GM18508 (cell line): ENCODE data around the gene PDE9A.
"Not testable (repeated sequence)": the region's sequence is repeated elsewhere in the genome, so short reads cannot be mapped to it uniquely, and the experiment has no call there.

ENCODE experiments used
- ATAC-seq: cut with Tn5 transposase; IDR thresholded peaks from one replicate; pipeline ENCODE4 v1.9.1; 2021; ENCODE audit warnings: moderate number of reproducible peaks; ENCODE audit not compliant: insufficient read depth, unreplicated experiment

Gene PDE9A

DNA sequence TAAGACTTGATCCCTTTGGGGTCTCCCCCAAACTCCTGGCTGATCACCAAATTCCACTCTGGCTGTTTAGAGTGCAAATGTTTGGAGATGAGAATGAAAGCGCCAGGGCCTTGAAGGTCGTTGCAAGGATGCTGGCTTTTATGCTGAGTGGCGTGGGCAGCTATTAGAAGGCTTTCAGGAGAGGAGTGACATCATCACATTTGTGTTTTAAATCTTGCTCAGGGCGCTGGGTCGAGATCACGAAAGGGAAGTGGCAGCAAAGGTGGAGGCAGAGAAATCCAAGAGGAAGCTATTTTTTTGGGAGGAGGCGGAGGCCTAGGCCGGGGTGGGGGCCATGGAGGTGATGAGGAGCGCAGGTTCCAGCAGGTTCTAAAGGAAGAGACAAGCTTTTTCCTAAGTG, 49.3 kb downstream of the PDE9A start:
- no peak for ATAC-seq

DNA sequence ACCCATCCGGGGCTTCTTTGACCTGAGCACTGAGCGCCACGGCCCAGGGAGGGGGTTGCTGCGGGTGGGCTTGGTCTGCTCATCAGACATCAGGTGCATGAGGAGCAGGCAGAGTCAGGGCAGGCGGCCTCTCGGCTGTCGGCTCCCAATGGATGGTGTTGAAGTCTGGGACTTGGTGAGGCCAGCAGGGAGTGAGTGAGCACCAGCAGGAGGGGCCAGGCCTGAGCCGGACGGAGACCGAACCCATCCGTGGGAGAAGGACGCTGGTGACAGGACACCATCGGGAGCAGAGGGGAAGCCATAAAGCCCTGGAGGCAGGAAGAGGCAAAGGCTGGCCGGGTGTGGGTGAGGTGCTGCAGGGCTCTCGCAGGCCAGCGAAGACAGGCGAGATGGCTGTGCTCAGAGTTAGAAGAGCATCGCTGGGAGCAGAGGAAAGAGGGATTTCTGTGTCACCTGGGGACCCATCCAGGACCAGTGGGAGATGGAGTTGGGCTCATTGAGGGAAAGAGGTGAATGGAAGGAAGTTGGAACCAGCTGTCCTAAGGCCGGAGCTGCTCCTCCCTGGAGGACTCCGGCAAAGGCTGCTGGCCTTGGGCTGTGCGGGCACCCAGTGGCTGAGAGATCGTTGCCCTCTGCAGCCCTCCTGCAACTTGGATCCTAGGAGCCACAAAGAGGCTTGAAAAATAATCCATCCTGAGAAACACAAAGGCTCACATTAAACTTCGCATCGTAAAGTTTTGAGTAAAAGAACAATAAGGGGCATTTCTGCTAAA, 49.9 kb downstream of the PDE9A start:
- no peak for ATAC-seq

DNA sequence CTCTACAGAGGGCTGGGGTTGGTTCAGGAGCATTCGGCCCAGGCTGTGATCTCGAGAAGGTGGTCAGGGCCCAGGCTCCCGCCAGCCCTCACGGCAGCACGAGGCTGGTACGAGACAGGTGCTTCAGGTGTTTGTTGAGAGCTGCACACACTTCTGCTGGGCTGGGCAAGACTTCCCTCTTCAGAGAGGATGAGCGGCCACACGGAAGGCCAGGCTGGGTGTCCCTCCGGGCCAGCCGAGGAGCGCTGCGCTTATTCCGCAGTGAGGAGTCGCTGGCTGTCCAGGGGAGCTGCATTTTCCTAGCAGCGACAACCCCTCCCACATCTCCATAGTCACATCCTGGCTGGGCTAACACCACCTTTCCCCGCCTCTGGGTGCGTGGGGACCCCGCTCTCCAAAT, 50.5 kb downstream of the PDE9A start:
- no peak for ATAC-seq

DNA sequence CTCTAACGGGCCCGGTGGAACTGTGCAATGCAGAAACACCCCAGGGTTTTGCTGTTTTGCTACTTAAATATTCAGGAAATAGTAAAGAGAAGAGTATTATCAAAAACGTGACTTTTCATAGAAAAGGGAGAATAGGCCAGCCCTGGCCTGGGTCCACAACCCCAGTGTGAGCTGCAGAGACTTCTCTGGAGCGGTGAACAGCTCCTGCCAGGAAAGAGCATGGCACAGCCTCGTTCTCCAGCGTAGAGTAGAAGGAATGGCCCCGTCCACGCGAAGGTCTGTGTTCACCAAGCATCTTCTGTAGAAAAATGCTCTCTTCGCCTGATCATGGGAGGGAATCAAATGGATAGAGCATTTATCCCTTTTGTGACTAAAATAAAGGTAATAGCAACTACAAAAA, 51.4 kb downstream of the PDE9A start:
- ATAC-seq: no peak

DNA sequence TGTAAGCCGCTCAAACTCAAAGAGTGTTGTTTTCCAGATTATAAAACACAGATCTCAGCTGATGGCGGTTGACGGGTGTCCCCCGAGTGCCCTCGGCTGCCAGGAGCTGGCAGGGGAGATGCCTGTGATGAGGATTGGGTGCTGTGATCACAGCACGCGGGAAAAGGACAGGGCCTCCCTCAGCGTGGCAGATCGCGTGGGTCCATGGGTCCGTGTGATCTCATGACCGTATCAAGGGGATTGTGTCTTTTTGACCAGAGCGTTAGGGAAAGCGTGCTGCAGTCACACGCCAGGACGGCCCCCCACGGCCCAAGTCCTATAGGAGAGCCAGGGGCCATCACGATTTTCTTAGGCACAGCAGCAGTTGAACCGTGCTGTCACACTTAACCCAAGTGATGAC, 51.9 kb downstream of the PDE9A start:
- ATAC-seq: no peak

DNA sequence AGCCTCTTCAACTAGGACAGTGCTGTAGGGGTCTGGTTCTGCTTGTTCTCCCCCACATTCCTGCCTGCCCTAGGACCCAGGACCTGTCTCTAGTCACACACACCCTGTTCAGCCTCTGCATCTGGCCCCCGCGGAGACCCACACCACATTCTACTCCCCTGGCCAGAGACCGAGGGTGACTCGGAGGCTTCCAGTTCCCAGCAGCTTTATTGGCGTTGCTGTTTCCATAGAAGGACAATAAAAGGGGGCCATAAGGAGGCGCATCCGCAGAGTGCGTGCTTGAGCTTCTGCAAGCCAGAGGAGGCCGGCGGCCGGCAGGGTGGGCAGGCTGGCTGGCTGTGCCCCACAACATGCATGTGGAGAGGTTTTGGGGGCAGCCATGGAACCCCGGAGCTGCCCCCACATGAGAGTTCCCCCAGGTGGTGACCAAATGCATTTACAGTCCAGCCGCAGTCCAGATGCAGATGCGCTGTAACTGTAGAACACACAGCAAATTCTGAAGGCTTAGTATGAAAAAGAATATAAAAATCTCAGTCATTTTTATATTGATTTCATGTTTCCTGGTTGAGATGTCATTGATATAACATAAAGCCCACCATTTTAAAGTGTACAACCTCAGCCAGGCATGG, 52.4 kb downstream of the PDE9A start:
- no peak for ATAC-seq

DNA sequence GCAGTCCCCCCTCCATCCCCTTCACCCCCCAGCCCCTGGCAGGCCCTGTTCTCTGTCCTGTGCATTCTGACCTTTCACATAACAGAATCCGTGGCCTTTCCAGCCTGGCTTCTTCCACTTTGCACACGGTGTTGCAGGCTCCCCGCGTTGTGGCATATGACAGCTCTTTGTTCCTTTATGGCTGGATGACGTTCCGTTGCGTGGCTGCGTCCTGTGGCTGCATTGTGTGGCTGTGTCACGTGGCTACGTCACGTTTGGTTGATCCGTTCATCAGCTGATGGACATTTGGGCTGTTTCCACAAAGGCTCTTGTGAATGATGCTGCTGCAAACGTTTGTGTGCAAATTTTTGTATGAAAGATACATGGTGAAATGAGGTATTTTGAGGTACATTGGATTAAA, 53.3 kb downstream of the PDE9A start:
- no peak for ATAC-seq

DNA sequence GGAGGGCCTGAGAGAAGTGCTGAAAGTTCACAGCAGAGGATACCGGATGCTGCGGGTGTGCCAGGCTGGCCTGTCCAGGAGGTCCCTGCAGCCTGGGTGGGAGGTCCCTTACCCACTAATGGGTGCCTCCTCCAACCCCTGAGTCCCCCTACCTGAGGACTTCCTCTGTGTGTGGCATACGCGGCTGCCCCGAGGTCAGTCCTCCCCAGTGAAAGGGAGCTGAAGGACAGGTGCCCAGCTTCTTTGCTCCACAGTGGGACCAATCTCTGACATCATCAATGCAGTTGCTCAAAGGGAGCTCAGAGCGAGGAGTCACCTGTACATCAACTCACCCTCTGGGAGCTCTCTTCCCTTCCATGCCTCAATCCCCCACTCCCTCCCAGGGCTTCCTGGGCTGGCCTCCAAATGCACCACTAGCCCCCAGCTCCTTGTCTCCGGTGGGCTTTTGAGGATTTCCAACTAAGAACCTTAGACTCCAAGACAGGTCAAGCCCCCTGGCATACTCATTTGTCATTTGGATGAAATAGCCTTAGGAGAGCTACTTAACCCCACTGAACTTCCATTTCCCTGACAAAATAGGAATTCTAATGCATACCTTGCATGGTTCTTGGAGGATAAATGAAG, 53.9 kb downstream of the PDE9A start:
- ATAC-seq: no peak

DNA sequence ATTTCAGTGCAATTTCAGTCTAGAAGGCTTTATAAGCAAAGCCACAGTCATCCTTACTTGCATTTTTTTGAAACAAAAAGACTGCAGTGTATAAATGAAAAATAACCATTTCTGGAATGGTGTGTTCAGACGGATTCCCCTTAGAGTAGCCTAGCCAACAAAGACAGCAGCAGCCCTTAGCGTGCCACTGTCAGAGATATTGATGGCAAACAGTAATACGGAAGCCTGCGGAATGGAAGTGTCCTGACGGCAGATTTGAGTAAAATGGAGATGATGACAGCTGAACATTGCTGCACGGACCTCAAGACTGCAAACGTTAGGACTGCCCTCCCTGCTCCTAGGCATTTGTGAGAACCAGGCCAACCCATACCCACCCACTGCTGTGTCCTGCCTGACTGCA, 54.7 kb downstream of the PDE9A start:
- ATAC-seq: no peak

DNA sequence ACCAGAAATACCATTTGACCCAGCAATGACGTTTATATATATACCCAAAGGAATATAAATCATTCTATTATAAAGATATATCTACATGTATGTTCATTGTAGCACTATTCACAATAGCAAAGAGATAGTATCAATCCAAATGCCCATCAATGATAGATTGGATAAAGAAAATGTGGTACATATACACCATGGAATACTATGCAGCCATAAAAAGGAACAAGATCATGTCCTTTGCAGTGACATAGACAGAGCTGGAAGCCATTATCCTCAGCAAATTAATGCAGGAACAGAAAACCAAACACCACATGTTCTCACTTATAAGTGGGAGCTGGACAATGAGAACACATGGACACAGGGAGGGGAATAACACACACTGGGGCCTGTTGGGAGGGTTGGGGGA, 55.5 kb downstream of the PDE9A start:
- not testable (repeated sequence) for ATAC-seq

DNA sequence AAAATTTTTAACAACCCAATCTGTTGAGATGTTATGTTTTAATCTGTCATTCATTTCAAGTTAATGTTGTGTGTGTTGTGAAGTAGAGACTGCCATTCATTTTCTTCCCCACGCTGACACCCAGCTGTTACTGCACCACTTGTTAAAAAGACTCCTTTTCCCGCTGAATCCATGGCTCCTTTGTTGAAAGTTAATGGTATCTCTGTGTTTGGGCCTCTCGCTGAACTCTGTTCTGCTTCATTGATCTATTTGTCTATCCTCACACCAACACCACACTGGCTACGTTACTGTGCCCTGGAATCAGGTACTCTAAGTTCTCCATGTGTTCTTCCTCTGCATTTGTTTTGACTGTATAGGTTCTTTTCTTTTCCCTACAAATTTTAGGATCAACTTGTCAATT, 58.2 kb downstream of the PDE9A start:
- no peak for ATAC-seq

DNA sequence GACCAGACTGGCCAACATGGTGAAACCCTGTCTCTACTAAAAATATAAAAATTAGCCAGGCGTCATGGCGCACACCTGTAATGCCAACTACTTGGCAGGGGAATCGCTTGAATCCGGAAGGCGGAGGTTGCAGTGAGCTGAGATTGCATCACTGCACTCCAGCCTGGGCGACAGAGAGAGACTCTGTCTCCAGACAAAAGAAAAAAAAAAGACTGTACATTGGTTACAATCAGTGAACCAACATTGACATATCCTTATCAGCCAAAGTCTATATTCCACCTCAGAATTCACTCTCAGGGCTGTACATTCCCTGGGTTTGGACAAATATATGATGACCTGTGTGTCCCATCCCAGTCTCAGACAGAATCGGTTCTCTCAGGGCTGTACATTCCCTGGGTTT, 62.0 kb downstream of the PDE9A start:
- not testable (repeated sequence) for ATAC-seq

DNA sequence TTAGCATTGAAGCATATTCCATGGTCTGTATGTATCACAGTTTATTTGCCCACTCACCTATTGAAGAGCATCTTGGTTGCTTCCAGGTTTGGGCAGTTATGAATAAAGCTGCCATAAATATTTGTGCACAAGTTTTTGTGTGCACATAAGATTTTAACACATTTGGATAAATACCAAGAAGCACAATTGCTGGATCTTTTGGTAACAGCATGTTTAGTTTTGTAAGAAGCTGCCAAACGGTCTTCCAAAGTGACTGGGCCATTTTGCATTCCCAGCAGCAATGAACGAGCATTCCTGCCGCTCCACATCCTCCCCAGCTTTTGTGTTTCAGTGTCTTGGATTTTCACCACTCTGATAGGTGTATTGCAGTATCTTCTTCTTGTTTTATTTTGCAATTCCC, 62.7 kb downstream of the PDE9A start:
- ATAC-seq: no peak

DNA sequence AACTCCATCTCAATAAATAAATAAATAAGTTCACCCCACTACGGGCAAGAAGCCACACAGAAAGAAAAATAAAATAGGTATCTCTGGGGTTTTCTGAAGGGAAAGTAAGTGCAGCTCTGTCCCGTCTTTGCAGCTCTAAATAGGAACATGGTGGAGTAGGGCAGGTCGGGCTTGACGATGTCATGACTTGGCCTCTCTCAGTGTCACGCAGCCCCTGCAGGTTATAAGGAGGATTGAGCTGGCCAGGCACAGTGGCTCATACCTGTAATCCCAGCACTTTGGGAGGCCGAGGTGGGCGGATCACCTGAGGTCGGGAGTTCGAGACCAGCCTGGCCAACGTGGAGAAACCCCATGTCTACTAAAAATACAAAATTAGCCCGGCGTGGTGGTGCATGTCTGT, 67.1 kb downstream of the PDE9A start:
- ATAC-seq: not testable (repeated sequence)

DNA sequence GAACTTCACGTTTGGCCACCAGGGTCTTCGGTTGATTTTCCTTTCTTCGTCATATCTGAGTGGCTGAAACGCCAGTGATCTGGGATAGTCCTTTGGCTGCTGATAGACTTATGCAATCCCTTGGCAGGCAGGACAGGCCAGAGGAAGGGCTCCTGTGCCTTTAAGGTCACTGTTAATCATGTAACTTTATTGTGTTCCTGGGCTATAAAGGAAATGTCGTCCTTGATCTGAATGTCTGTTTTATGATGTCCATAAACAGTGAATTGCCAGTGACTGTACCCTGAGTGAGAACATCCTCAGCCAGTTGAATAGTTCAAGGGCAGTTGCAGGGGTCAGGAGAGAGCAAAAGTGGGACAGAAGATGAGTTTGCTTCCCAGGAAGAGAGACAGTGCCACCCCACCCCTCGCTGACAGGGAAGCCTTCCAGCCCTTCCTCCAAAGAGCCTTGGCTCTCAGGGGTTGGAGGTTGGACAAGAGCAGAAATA, 68.0 kb downstream of the PDE9A start:
- ATAC-seq: no peak

DNA sequence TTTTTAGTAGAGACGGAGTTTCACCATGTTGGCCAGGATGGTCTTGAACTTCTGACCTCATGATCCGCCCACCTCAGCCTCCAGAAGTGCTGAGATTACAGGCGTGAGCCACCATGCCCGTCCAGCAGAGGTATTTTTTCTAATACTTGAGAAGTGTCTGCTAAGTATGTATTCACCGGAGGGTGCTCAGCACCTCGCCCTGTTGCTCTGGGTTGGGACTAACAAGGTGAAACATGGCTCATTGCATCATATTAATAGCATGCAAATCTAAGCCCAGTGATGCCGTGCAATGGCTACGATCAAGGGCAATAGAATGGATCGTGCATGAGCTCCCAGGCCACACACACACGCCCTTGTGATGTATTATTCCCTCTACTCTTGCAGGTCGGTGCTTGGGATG, 68.7 kb downstream of the PDE9A start:
- ATAC-seq: no peak

DNA sequence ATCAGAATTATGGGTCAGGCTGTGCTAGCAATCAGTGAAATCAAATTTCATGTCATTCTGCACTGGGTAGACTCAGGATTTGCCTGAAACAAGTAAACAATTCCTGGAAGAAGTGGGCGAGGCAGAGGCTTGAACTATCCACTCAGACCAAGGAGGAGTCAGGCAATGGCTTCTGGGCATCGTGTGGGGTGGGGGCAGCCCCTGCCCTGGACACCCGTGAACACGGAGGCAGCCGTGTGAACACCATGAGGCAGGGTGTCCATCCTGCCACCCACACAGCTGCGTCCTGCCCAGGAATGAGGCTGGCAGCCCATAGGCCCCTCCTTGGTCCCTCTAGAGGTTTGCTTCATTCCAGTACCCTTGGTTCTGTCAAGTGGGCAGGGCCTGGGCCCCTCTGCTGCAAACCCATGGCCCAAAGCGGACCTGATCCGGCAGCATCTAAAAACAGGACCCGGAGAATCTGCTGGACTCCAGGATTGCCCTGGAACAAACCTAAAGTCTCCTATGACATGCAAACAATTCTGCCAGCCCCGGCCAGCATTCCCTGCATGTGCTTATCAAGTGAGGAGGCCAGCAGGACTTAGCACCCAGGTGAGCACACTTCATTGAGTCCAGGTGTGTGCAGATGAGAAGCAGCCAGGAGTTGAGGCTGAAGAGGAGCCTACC, 69.5 kb downstream of the PDE9A start:
- no peak for ATAC-seq

DNA sequence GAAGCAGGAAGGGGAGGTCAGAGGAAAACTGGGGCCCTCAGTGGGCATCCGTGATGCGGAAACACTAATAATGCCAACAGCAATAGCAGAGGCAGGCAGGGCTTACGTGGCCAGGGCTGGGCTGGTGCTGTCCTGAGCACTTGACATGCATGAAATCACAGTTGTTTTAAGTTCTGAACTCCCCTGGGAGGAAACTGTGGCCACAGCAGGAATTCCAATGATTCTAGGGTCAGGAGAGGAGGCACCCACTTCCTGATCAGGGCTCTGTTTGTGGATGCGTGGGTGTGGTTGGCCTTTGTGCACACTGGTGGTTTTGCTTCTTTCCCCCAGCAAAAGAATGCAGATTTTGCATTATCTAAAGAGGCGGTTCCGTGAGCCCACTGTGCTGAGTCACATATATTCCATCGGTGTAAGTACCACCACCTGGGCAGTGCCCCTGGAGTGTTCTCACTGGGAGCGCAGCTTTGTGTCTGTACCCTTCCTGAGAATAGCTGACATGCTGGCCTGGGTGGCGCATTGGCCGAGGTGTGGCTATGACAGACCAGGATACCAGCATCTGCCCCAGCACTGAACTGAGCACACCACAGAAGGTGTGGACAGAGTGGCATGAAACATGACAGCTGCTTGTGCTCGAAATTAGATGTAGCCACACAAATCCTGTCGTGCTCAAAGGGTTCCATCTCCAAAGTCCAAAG, 71.0 kb downstream of the PDE9A start:
- ATAC-seq: no peak

DNA sequence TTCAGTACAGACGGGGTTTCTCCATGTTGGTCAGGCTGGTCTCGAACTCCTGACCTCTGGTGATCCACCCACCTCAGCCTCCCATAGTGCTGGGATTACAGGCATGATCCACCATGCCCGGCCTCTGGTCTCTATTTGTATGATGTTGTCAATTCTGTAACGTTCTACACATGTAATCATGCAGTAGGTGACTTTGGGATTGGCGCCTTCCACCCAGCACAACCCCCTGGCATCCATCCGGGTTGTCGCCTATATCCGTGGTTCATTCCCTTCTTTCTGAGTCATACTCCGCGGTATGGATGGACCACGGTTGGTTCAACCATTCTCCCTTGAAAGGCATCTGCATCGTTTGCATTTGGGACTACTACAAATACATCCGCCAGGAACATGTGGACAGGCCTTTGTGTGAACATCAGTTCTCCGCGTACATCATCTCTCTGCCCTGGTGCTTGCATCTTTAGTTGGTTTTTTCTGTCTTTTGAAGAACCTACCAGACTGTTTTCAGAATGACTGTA, 72.1 kb downstream of the PDE9A start:
- no peak for ATAC-seq
